ENCODE data around the gene UGCG.
A peak's percentile ranks its signal among the peaks of the same experiment; 100 is the strongest.

Gene UGCG

GRCh38 chr9:111922324-111923013, 25.9 kb downstream of the UGCG start:
- DNase-seq (ENCODE audit: low spot score): no peak
- TF ChIP-seq, protein P1, sequence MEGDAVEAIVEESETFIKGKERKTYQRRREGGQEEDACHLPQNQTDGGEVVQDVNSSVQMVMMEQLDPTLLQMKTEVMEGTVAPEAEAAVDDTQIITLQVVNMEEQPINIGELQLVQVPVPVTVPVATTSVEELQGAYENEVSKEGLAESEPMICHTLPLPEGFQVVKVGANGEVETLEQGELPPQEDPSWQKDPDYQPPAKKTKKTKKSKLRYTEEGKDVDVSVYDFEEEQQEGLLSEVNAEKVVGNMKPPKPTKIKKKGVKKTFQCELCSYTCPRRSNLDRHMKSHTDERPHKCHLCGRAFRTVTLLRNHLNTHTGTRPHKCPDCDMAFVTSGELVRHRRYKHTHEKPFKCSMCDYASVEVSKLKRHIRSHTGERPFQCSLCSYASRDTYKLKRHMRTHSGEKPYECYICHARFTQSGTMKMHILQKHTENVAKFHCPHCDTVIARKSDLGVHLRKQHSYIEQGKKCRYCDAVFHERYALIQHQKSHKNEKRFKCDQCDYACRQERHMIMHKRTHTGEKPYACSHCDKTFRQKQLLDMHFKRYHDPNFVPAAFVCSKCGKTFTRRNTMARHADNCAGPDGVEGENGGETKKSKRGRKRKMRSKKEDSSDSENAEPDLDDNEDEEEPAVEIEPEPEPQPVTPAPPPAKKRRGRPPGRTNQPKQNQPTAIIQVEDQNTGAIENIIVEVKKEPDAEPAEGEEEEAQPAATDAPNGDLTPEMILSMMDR (IDR thresholded peaks at IDR 0.05; ENCODE audit: extremely low read depth, missing control alignments): no peak

GRCh38 chr9:111924281-111924680, 27.7 kb downstream of the UGCG start:
- DNase-seq (ENCODE audit: low spot score): no peak

DNA sequence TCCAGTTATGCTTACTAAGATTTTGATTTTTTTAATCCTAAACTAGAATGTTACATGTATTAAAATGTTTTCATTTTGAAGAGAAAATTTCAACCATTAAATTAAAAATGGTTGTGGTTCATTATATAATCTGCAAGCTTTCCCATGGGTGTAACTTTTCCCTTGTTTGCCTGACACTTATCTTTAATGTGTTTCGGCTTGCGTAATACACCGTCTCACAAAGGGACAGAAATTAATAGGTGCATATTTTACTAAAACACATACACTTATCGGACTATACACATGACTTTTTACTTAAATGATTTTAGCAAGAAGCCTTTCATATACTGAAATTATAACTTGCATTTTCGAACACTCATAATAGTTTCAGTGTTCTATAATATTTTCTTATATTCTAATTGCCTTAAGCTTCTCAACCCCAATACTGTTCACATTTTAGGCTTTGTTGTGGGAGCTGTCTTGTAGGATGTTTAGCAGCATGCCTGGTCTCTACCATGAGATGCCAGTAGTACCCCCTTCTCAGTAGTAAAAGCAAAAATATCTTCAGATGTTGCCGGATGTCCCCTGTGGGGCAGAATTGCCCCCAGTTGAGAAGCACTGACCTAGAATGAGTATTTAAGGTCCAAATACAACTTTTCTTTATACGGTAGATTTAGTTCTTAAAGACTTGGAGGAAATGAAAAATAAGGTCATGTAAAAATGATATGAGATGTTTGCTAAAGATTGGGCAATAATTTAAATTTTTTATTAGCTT, 28.6 kb downstream of the UGCG start:
- TF ChIP-seq, protein P1 (IDR thresholded peaks at IDR 0.05; ENCODE audit: extremely low read depth, missing control alignments): no peak
- no peak for DNase-seq (ENCODE audit: low spot score)

More at GRCh38 chr9:111924281-111924680, 27.7 kb downstream of the UGCG start:
- TF ChIP-seq, protein P1 (IDR thresholded peaks at IDR 0.05; ENCODE audit: extremely low read depth, missing control alignments): no peak

DNA sequence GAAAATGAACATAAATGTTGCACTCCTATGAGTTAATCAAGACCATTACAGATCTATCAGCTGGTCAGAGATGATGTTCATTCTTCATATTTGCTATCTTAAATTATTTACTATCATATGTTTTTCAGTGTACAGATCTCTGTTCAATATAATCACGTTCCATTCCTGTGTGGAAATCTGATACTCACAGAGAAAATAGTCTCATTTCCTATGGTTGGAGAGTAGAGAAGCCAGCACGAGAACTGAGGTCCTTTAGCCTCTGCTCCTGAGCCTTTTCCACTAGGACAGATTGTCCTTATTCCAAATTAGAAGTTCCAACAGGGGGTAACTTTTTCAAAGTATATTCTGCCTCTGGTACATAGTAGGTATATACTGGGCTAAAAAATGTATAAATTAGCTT, 29.2 kb downstream of the UGCG start:
- DNase-seq (ENCODE audit: low spot score): no peak
- TF ChIP-seq, protein P1 (IDR thresholded peaks at IDR 0.05; ENCODE audit: extremely low read depth, missing control alignments): no peak

GRCh38 chr9:111926421-111926875, 29.8 kb downstream of the UGCG start:
- peak; percentile 74 for DNase-seq (ENCODE audit: low spot score)
- TF ChIP-seq, protein P1 (IDR thresholded peaks at IDR 0.05; ENCODE audit: extremely low read depth, missing control alignments): no peak

DNA sequence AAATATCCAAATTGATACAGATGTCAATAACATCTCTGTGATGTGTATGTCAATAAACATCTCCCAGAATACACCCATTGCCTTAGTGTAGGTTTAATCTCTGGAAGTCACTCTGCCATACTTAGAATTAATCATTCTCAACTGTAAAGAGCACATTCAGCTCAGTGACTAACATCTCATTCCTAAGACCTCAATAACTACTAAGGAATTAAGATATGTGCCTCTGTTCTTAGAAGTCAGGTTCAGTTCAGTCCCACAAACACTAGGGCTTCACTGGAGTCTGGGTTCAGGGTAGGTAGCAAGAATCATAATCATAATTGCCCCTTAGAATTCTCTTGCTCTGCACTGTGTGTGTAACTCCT, 31.7 kb downstream of the UGCG start:
- DNase-seq (ENCODE audit: low spot score): no peak

DNA sequence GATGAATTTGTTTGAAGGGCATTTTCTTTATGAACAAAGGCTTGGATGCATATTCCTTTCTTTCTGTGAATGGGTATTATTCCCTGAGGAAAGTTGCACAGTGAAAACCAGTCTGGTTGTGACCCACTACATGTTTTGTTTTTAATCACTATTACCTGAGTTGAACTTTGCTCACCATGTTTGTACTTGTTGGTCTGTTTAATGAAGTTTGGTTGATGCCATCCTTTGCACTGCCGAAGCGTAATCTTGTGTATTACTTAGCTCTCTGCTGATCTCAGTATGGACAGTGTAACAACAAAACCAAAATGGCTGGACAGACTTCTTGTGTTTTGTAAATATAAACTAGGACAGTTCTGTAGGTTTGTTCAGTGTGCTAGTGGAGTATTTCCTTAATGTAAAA, 38.1 kb downstream of the UGCG start:
- no peak for DNase-seq (ENCODE audit: low spot score)
- TF ChIP-seq, protein P1 (IDR thresholded peaks at IDR 0.05; ENCODE audit: extremely low read depth, missing control alignments): no peak

More for the DNA sequence above, 31.7 kb downstream of the UGCG start:
- TF ChIP-seq, protein P1 (IDR thresholded peaks at IDR 0.05; ENCODE audit: extremely low read depth, missing control alignments): no peak

Measured in GM20000 (cell line).